Erythroblast (primary cell): ENCODE results near the gene ALS2.

Experiments used
- GATA1 ChIP-seq: IDR thresholded peaks from 2 replicates; pipeline ENCODE4 v1.6.1; 2011; ENCODE audit warnings: low read depth, mild to moderate bottlenecking, control low read depth, low read length, moderate library complexity
- POLR2A ChIP-seq: IDR thresholded peaks from 2 replicates; pipeline ENCODE4 v1.6.1; 2011; ENCODE audit warnings: mild to moderate bottlenecking, low read length

DNA sequence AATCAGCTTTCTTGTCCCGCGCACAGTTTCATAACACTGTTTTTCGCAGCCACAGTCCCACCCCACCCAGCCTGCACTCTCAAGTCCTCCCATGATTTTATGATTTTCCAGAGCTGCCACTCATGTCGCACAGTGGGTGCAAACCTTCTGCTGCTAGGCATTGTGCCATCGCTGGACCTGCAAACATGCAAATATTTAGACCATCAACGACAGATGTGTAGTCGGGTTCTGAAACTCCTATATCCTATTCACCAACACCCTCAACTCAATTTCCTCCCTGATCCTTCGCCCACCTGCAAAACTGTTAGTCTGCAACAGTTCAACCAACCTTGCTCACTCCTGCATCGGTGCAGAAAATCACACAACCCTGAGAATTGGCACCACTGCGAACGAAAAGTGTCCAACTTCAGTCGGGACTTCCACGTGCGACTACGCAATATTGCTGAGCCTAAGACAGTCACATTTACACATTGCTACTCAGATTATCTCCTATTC is 871 bp upstream of the ALS2 start:
- no peak for TF ChIP-seq POLR2A
- no peak for TF ChIP-seq GATA1
